GM12873 (cell line): ENCODE measurements around the gene SOCS4.

Experiments used
- CTCF ChIP-seq: IDR thresholded peaks from 2 replicates; pipeline ENCODE4 v1.5.1; 2012; ENCODE audit warnings: low read depth, mild to moderate bottlenecking, moderate library complexity, low read length, control low read depth; ENCODE audit not compliant: insufficient read depth; ENCODE audit errors: missing control alignments

Gene SOCS4

GRCh38 chr14:55098561-55098898, 71.5 kb downstream of the SOCS4 start:
- TF ChIP-seq CTCF: no peak
